Measurements from ENCODE around the gene RAD50.

RAD50 gene

GRCh38 chr5:132637241-132637640 lies 80.5 kb downstream of the RAD50 start:
- no peak for FAIRE-seq

- no peak for FAIRE-seq
Observed at GRCh38 chr5:132639706-132640130, 82.9 kb downstream of the RAD50 start.

- FAIRE-seq: no peak
Observed at GRCh38 chr5:132640613-132641012, 83.8 kb downstream of the RAD50 start.

GRCh38 chr5:132641241-132641723 lies 84.5 kb downstream of the RAD50 start:
- FAIRE-seq: no peak

- no peak for FAIRE-seq
Observed at GRCh38 chr5:132641841-132642240, 85.1 kb downstream of the RAD50 start.

- no peak for FAIRE-seq
Observed at GRCh38 chr5:132644177-132644576, 87.4 kb downstream of the RAD50 start.

GRCh38 chr5:132646583-132647266 lies 89.9 kb downstream of the RAD50 start:
- no peak for FAIRE-seq

- FAIRE-seq: no peak
Observed at GRCh38 chr5:132647473-132647872, 90.7 kb downstream of the RAD50 start.

GRCh38 chr5:132648355-132648754 lies 91.6 kb downstream of the RAD50 start:
- no peak for FAIRE-seq

- FAIRE-seq: no peak
Observed at GRCh38 chr5:132651838-132652469, 95.2 kb downstream of the RAD50 start.

GRCh38 chr5:132653716-132654115 lies 96.9 kb downstream of the RAD50 start:
- no peak for FAIRE-seq

- FAIRE-seq: no peak
Observed at GRCh38 chr5:132655821-132656773, 99.3 kb downstream of the RAD50 start.

- no peak for FAIRE-seq
Observed at GRCh38 chr5:132656774-132657355, 100.1 kb downstream of the RAD50 start.

GRCh38 chr5:132657676-132658380 lies 101.1 kb downstream of the RAD50 start, which contains the start of gene IL13:
Gene IL13, plus strand, starts transcription at chr5:132658173. Its CDS starts 14 bp downstream, at chr5:132658187.
- no peak for FAIRE-seq

- no peak for FAIRE-seq
Observed at GRCh38 chr5:132658381-132659302, 101.9 kb downstream of the RAD50 start.

GRCh38 chr5:132659598-132660493 lies 103.1 kb downstream of the RAD50 start:
- no peak for FAIRE-seq

- FAIRE-seq: no peak
Observed at GRCh38 chr5:132661231-132662003, 104.6 kb downstream of the RAD50 start.

- no peak for FAIRE-seq
Observed at GRCh38 chr5:132662004-132662401, 105.2 kb downstream of the RAD50 start.

All from islet of Langerhans (tissue), 1 donor.